Tibial artery (tissue), 4 donors: Measurements from ENCODE around the gene C5AR1.
"Not testable (repeated sequence)": the region's sequence is repeated elsewhere in the genome, so short reads cannot be mapped to it uniquely, and the experiment has no call there.

Experiments used
- DNase-seq, 2 donors: peaks; one replicate each; pipeline ENCODE4 v3.0.0-alpha.2; 2019
- H3K27ac ChIP-seq, 2 donors: fragments of 200-600 bp; sonication (generic) in 1 of 2; 1 replicate in 1 of 2; 2 replicates in 1 of 2; pipeline ENCODE4 v1.5.1; 2018 to 2019; ENCODE audit warnings: mild to moderate bottlenecking in 1 of 2
- H3K27me3 ChIP-seq, 2 donors: fragments of 200-600 bp; sonication (generic) in 1 of 2; one replicate each; pipeline versions ENCODE4 v1.5.1 to v1.6.0; 2016 to 2019
- H3K36me3 ChIP-seq, 3 donors: fragments of 200-600 bp; sonication (generic) in 2 of 3; one replicate each; pipeline ENCODE4 v1.5.1; 2016 to 2019; ENCODE audit warnings: mild to moderate bottlenecking in 2 of 3
- H3K4me1 ChIP-seq, 4 donors: fragments of 200-600 bp; sonication (generic) in 2 of 4; 1 replicate in 3 of 4; 2 replicates in 1 of 4; pipeline ENCODE4 v1.5.1; 2016 to 2019
- H3K4me3 ChIP-seq, 2 donors: fragments of 200-600 bp; sonication (generic) in 1 of 2; 1 replicate in 1 of 2; 2 replicates in 1 of 2; pipeline ENCODE4 v1.5.1; 2018 to 2019; ENCODE audit warnings: mild to moderate bottlenecking in 2 of 2
- H3K9me3 ChIP-seq, 3 donors: fragments of 200-600 bp; sonication (generic) in 1 of 3; one replicate each; pipeline ENCODE4 v1.5.1; 2016 to 2019
- CTCF ChIP-seq, 2 experiments: fragments of 200-600 bp in 1 of 2; fragments of 450-650 bp in 1 of 2; IDR thresholded peaks; one replicate each; pipeline ENCODE4 v1.5.1; 2017 to 2019; ENCODE audit warnings: antibody characterized with exemption in 2 of 2, mild to moderate bottlenecking in 1 of 2, moderate library complexity in 1 of 2
- intact Hi-C: fragments of 100-400 bp; cut with DNase I; formaldehyde crosslinking; loops from one replicate; pipeline ENCODE4 v1.15.0; 2023; ENCODE audit warnings: low total_unique reads

C5AR1 gene

GRCh38 chr19:47339196-47339880 lies 29.7 kb downstream of the C5AR1 start:
- no peak for TF ChIP-seq CTCF (IDR thresholded peaks at IDR 0.05)
- no peak for DNase-seq
- H3K9me3 ChIP-seq, result no peaks in the 10 kb centered on the region
- no peaks in the 10 kb centered on the region for H3K36me3 ChIP-seq
- peaks cover 0 to 28% of the 10 kb centered on the region in 2 donors for H3K27me3 ChIP-seq
- peaks cover 0 to 3% (median 0%) of the 10 kb centered on the region in 4 donors for H3K4me1 ChIP-seq
- intact Hi-C loops, result no loop called here
- no peak overlapping the region for H3K27ac ChIP-seq
- H3K4me3 ChIP-seq, result no peak overlapping the region

GRCh38 chr19:47340477-47341208 lies 31.0 kb downstream of the C5AR1 start:
- Histone ChIP-seq H3K4me1 (peaks cover 0 to 3% (median 0%) of the 10 kb centered on the region in 4 donors), H3K36me3 (no peaks in the 10 kb centered on the region), H3K4me3 (no peak overlapping the region), H3K27ac (no peak overlapping the region), H3K9me3 (no peaks in the 10 kb centered on the region), H3K27me3 (peaks cover 0 to 23% of the 10 kb centered on the region in 2 donors)
- TF ChIP-seq CTCF (IDR thresholded peaks at IDR 0.05), result no peak
- intact Hi-C loops, result no loop called here
- no peak for DNase-seq

- Histone ChIP-seq H3K27me3 (peaks cover 0 to 17% of the 10 kb centered on the region in 2 donors), H3K4me3 (no peak overlapping the region), H3K9me3 (no peaks in the 10 kb centered on the region), H3K36me3 (no peaks in the 10 kb centered on the region), H3K4me1 (peaks cover 0 to under 1% (median 0%) of the 10 kb centered on the region in 4 donors), H3K27ac (no peak overlapping the region)
- no peak for TF ChIP-seq CTCF (IDR thresholded peaks at IDR 0.05)
- intact Hi-C loops, result no loop called here
- no peak for DNase-seq
Measured at GRCh38 chr19:47341734-47342133, 32.1 kb downstream of the C5AR1 start.

- H3K27ac ChIP-seq, result no peak overlapping the region
- peaks cover 0 to under 1% (median under 1%) of the 10 kb centered on the region in 4 donors for H3K4me1 ChIP-seq
- TF ChIP-seq CTCF (IDR thresholded peaks at IDR 0.05), result no peak
- intact Hi-C loops, result no loop called here
- no peak overlapping the region for H3K4me3 ChIP-seq
- DNase-seq, result no peak
- H3K27me3 ChIP-seq, result peaks cover 0 to 12% of the 10 kb centered on the region in 2 donors
- no peaks in the 10 kb centered on the region for H3K36me3 ChIP-seq
- H3K9me3 ChIP-seq, result no peaks in the 10 kb centered on the region
Measured at GRCh38 chr19:47343194-47343802, 33.6 kb downstream of the C5AR1 start.

GRCh38 chr19:47344425-47344824 lies 34.8 kb downstream of the C5AR1 start:
- H3K4me1 ChIP-seq, result peaks cover 0 to 6% (median 3%) of the 10 kb centered on the region in 4 donors
- peaks cover 0 to 12% of the 10 kb centered on the region in 2 donors for H3K27me3 ChIP-seq
- no peaks in the 10 kb centered on the region for H3K9me3 ChIP-seq
- no peak overlapping the region for H3K4me3 ChIP-seq
- H3K27ac ChIP-seq, result no peak overlapping the region
- DNase-seq, result no peak
- intact Hi-C loops, result no loop called here
- TF ChIP-seq CTCF (IDR thresholded peaks at IDR 0.05), result no peak
- no peaks in the 10 kb centered on the region for H3K36me3 ChIP-seq

- H3K27me3 ChIP-seq, DNase-seq, H3K9me3 ChIP-seq, H3K4me3 ChIP-seq, intact Hi-C loops, H3K36me3 ChIP-seq, H3K27ac ChIP-seq: not testable (repeated sequence)
- H3K4me1 ChIP-seq, result peaks cover 0 to 21% (median 15%) of the 10 kb centered on the region in 4 donors
Measured at GRCh38 chr19:47346024-47346423, 36.4 kb downstream of the C5AR1 start.
